ENCODE data around the gene PLPPR3. TPM values are rescaled to one million over a fixed set of nuclear protein-coding genes. Genes with fewer than 3 reads are reported as not detected.

PLPPR3 gene
- total and polyA plus RNA-seq, 10 of the 15 experiments (the other 5 are each of a cell fraction or from before 2014, with no cell fraction given) = 0.07 TPM; not detected in 9

GRCh38 chr19:788686-788982 is 33.1 kb downstream of the PLPPR3 start:
- Histone ChIP-seq H3K4me3 (no peak overlapping the region), H3K79me2 (ENCODE audit: control insufficient read depth, insufficient read depth, low read length) (no peaks in the 10 kb centered on the region), H3K9ac (ENCODE audit: control insufficient read depth, insufficient read depth, low read length) (no peak overlapping the region), H2AFZ (ENCODE audit: control insufficient read depth, low read depth, low read length) (no peak overlapping the region), H3K27ac (ENCODE audit: control insufficient read depth, insufficient read depth) (no peak overlapping the region), H3K4me1 (ENCODE audit: control insufficient read depth, insufficient read depth, low read length) (no peaks in the 10 kb centered on the region), H3K9me3 (replicated peaks; ENCODE audit: control insufficient read depth, insufficient read depth, low read length) (no peaks in the 10 kb centered on the region), H3K27me3 (replicated peaks in 1 of 2; ENCODE audit: control insufficient read depth in 2 of 2, insufficient read depth in 2 of 2, low read length in 1 of 2) (no peaks in the 10 kb centered on the region; a peak in 1 of 4 replicates), H3K4me2 (ENCODE audit: control insufficient read depth, insufficient read depth) (no peak overlapping the region), H3K36me3 (ENCODE audit: control insufficient read depth in 2 of 2, insufficient read depth in 2 of 2, low read length in 1 of 2) (no peaks in the 10 kb centered on the region), H4K20me1 (ENCODE audit: control insufficient read depth, insufficient read depth) (no peaks in the 10 kb centered on the region)
- SMC1A ChIA-PET (ENCODE audit: uncharacterized antibody, unreplicated experiment) = no interaction called here
- intact Hi-C loops (cut with micrococcal nuclease; ENCODE audit: unreplicated experiment) (no loop called here), in situ Hi-C loops (cut with MboI) (no loop called here)
- 60% methylated on average over 10 of the region's 11 CpGs for WGBS (ENCODE audit: insufficient coverage, insufficient replicate concordance, low lambda C conversion rate, missing lambda C conversion rate)
- POLR2A ChIA-PET = no interaction called here
- ATAC-seq (no peak), FAIRE-seq (no peak), DNase-seq (ENCODE audit: low read depth, low spot score) (no peak)
- RAD21 ChIA-PET (ENCODE audit: unreplicated experiment) = no interaction called here
- CTCF ChIA-PET = no interaction called here
- TF ChIP-seq CTCF (IDR thresholded peaks at IDR 0.05 in 2 of 3, conservative IDR thresholded peaks at IDR 0.05 in 1 of 3; ENCODE audit: control insufficient read depth in 2 of 3, extremely low read depth in 1 of 3, insufficient read depth in 1 of 3, low read depth in 3 of 3, low read length in 3 of 3) (no peak), ESRRA (IDR thresholded peaks at IDR 0.05; ENCODE audit: low read length) (no peak), STAT3 (IDR thresholded peaks at IDR 0.05; ENCODE audit: low read depth, low read length) (no peak), MLLT1 (IDR thresholded peaks at IDR 0.05) (no peak), YY1 (IDR thresholded peaks at IDR 0.05; ENCODE audit: low read depth, low read length) (no peak), IKZF1 (conservative IDR thresholded peaks at IDR 0.05) (no peak), NR2F1 (conservative IDR thresholded peaks at IDR 0.05) (no peak), BRCA1 (IDR thresholded peaks at IDR 0.05; ENCODE audit: low read depth, low read length) (no peak)
- BruUV-seq (replicated peaks) = no TSS peak

Measured in GM12878 (cell line).